ENCODE data around the gene BCKDHB.

BCKDHB gene

GRCh38 chr6:80388507-80388906 lies 282.0 kb downstream of the BCKDHB start:
- no peak for DNase-seq (ENCODE audit: low spot score)
